CD4-positive, alpha-beta T cell treated with Interleukin-17A for 4 hours (primary cell): ENCODE measurements around the gene TRMT2A.
"Not testable (repeated sequence)": the region's sequence is repeated elsewhere in the genome, so short reads cannot be mapped to it uniquely, and the experiment has no call there.

Experiments used
- DNase-seq: peaks from one replicate; pipeline ENCODE4 v3.0.0-alpha.2; 2020; ENCODE audit warnings: mixed read lengths

The TRMT2A gene

DNA sequence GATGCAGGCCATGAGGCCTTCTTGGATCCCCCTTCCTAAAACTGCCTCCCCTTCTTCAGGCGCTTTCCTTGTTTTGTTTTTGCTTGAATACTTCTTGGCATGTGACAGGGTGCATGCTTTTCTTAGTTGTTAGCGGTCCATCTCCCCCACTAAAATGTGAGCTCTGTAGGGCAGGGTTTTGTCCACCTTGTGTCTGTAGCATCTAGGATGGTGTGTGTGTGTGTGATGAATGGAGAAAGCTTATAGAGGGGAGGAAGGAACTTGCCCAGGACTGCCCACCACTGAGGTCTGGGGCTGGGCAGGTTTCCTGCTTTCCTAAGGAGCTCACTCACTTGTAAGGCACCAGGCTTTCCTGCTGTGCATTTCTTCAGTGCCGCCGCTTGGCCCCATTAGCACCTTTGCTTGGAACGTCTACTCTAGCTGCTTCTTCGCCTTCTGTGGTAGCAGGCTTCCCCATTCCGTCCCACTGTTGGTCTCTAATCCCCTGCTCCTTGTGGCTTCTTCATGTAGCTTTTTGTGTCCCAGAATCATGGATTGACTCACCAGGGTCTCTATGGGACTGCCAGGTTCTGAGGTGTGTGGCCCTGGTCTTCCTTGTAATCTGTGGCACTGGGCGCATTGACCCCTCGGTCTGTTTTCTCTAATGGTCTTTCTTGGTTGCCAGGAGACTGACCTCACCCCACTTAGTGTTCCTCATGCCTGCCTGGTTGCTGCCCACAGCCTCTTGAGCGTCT lies 33.7 kb downstream of the TRMT2A start:
- DNase-seq: no peak

DNA sequence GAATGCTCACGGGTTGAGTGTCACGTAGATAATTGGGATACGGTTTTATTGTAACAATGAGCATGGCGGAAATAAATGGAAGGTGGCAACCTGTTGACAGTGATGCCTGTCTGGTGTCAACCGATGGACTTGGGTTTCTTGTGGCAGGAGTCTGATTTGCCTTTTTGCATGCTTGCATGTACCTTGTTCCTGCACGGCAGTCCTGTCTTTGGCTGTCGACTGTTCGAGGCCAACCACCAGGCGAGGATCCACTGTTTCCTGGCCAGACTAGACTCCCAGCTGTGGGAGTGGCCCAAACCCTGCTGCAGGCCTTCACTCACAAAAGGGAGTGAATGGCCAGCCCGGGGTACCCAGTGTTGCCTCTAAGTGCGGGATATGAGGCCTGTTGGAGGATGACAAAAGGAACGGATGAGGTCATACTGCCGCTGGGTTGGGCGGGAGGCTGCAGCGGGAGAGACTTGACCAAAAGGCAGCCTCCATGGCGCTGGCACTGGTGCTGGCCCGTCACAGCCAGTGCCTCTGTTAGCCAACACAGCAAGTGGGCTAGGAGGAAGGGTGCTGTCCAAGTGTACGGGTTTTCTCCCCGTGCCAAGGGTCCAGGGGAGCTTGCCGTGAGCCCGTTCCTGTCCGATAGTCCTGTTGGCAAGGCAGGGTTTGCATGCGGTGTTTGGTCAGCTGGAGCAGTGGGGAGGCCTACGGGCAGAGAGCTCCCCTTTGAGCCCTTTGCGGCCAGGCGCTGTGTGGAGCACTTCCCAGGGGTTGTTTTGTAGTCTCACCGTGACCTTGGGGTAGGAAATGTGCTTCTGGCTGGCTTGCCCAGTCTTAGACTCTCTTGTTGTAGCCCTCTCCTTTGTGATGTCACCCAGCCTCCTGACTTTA lies 36.0 kb downstream of the TRMT2A start:
- peak; percentile 19 for DNase-seq

DNA sequence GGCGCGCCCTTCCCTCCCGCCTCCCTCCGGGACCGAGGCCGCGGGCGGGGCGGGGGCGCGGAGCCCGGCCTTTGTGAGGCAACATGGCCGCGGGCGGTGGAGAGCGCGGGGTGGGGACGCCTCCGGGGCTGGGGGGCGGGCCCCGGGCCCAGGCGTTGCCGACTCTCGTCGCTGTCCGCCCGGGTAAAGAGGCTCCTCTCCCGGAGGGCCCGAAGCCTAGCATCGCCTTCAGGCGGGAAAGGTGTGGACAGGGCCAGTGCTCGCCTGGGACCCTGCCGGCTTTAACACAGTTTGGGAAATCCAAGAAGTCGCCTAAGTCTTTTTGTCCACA lies 36.6 kb downstream of the TRMT2A start:
- DNase-seq: peak; percentile 79

DNA sequence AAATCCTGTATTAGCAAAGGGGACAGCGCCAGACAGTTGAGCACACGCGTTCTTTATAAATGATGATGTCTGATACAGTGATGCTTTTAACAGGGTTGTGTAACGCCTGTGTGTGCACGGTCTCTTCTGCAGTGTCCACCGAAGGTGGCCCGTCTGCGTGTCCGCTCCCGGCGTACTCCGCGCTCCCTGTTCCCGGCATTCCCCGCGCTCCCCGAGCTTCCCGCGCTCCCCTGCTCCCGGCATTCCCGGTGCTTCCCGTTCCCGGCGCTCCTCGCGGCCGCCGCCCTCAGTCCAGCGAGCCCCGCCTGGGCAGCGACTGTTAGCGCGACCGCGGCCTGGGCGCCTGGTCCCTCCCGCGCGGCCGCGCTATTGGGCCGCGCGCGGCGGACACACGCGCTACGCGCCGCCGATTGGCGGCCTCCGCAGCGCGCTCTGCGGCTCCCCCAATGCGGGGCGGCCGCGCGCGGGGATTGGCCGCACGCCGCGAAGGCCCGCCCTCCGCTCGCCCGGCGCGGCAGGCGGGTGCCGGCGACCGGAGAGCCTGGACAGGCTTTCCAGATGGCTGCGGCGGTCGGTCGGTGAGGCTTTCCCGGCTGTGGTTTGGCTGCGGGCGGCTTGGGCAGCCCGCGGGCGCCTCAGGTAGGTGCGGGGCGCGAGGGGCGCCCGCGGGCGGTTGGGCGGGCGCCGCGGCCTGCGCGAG lies 37.1 kb downstream of the TRMT2A start, which contains the start of gene DGCR8:
Gene DGCR8, plus strand, starts transcription at position 497 of the 700 bp plus-strand sequence. CDS start 5,723 bp downstream, outside the sequence.
- DNase-seq: peak; percentile 77

DNA sequence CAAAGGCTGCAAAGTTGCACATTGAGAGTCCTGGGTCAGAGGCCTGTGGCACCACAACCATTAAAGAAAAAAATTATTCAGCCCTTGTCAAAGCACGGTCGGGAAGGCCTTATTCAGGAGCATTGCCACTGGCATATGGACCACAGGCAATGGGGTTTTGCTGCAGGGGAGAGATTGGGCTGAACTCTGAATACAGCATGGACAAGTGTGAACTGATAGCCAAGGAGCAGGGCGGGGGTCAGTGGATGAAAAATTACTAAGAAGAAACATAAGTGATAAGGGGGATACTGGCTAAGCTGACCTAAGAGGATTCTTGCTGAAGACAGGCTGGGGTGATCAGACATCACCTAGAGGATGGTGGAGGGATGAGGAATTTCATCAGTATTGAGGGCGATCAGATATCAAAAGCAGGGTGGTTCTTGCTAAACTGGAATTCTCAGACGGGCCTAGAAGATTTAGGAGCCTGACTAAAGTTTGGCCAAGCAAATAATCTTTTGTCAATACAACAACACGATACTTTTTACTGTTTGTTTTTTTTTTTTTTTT lies 40.3 kb downstream of the TRMT2A start:
- DNase-seq: no peak

DNA sequence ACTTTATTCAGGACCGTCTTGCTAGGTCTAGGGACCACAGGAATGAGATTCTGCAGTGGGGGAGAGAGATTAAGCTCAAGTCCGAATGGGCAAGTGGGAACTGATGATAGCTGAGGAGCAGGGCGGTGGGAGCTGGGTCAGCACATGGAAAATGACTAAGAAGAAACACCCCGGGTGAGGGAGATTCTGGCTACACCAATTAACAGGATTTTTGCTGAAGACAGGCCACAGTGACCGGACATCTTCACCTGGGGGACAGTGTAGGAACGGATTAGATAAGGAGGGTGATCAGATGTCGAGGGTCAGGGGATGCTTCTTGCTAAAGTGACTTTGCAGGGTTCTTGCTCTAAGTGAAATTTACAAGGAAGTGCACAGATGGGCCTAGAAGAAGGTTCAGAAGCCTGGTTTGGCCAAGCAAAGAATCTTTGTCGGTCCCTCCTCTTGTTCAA lies 45.5 kb downstream of the TRMT2A start:
- no peak for DNase-seq

DNA sequence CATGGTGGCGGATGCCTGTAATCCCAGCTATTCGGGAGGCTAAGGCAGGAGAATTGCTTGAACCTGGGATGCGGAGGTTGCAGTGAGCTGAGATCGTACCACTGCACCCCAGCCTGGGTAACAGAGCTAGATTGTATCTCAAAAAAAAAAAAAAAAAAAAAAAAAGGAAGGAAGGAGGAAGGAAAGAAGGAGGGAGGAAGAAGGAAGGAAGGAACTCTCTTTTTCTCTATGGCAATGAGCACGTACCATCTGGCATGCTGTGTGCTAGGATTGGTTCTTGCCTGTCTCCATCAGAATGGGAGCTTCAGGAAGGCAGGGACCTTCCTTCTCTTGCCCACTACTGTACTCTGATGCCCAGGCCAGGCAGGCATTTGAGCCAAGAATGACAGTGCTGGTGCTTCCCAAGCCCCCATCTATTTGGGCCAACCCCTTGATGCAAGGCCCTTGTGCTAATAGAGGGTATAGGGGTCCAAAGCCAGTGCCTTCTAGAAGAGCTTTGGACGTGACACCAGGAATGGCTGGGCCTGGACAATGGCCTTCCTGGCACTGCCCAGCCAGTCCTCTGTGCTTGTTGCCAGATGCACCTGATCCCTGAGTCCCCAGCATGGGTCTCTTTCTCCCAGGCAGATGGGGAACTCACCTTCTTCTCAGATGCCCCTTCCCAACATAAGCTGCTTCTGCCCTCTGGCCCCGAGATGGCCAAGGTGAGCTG lies 47.5 kb downstream of the TRMT2A start:
- no peak for DNase-seq

DNA sequence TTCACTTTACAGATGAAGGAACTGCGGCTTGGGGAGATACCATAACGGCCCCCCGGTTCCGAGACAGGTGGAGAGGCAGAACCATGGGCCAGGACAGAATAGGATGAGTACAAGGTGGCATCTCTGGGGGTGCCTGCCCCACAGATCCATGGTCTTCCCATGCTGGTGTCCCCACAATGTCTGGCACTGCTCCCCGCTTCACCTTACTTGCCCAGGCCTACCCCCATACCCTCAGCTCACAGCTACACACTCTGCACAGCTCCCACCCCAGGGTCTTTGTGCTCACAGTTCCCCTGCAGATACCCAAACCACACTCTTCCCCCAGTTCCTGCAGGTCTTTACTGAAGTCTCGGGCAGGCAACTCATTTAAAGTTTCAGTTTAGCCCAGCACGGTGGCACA lies 48.4 kb downstream of the TRMT2A start:
- no peak for DNase-seq

DNA sequence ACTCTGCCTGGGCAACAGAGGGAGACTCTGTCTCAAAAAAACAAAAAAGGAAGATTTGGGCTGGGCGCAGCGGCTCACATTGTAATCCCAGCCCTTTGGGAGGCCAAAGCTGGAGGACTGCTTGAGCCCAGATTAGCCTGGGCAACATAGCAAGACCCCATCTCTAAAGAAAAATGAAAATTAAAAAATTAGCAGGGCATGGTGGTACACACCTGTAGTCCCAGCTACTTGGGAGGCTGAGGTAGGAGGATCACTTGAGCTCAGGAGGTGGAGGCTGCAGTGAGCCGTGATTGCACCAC lies 49.7 kb downstream of the TRMT2A start:
- DNase-seq: not testable (repeated sequence)

DNA sequence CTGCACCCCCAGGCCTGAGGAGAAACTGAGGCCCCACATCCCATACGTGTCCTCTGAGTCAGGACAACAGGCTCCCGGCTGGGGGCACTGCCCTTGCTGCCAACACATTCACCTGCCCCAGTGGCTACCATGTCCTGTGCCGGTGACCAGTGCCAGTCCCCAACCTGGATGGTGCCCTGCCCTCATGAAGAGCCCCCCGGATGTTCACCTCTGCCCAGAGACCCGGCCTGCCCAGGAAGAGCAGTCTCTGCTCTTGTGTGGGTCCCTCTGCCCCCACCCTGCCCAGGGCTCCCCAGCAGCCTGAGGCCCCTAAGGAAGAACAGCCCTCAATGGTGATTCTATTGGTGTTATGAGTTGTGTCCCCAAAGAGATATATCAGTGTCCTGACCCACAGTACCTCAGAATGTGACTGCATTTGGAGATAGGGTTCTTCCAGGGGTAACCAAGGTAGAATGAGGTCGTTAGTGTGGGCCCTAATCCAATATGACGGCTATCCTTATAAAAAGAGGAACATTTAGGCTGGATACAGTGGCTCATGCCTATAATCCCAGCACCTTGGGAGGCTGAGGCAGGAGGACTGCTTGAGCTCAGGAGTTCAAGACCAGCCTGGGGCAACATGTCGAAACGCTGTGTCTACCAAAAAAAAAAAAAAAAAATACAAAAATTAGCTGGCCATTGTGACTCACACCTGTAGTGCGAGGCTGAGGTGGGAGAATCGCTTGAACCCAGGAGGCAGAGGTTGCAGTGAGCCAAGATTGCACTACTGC lies 50.2 kb downstream of the TRMT2A start:
- DNase-seq: no peak

DNA sequence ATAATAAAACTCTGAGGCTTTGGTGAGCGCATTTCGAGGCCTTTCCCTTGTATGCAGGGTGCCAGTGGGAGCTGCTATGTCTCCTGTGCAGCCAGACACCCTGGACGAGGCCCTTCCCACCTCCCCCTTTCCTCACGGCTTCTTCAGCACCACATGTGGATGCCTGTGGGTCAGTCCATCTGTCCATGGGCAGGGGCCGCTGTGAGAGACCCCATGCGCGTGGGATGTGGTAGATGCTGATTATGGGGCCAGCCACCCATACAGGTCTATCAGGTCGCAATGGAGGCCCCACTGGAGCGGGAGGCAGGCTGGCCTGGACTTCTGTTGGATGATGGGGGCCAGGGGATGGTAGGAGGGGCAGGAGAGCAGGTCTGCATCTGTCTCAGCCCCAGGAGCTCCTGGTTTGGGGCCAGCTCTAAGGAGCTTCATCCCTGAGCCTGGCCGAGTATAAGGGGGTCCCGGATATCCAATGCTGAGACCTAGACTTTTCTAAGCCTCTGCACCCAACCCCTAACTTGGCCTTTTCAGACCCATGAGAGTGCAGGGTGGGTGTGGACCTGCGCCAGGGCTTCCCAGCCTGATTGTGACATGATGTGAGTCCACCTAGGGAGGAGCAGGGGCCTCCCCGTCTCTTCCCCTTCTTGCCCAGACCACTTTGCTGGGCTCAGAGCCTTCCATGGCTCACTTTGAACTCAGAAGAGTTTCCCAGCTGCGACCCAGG lies 51.0 kb downstream of the TRMT2A start:
- DNase-seq: no peak

DNA sequence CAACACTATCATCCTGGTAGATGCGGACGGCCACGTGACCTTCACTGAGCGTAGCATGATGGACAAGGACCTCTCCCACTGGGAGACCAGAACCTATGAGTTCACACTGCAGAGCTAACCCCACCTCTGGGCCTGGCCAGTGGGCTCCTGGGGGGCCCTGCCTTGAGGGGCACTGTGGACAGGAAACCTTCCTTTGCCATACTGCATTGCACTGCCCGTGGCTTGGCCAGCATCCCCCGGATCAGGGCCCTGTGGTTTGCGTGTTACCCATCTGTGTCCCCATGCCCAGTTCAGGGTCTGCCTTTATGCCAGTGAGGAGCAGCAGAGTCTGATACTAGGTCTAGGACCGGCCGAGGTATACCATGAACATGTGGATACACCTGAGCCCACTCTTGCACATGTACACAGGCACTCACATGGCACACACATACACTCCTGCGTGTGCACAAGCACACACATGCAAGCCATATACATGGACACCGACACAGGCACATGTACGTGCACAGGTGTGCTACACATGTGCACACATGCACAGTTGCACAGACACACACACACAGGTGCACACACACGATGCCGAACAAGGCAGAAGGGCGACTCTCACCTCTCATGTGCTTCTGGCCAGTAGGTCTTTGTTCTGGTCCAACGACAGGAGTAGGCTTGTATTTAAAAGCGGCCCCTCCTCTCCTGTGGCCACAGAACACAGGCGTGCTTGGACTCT lies 52.3 kb downstream of the TRMT2A start:
- no peak for DNase-seq

DNA sequence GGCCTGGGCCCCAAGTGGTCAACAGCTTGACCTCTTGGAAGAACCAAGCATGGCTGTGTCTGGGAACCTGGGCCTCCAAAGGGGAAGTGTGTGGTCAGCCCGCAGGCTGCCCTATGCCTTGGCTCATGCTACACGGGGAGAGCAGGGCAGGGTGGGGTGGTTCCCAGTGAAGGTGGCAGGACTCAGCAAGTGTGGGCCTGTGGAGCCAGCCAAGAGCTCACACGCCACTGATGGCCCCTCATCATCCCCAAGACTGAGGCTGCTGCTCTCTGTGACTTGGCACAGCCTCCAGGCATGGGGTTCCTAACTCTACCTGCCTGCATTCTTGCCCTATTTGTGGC lies 52.9 kb downstream of the TRMT2A start:
- DNase-seq: no peak

DNA sequence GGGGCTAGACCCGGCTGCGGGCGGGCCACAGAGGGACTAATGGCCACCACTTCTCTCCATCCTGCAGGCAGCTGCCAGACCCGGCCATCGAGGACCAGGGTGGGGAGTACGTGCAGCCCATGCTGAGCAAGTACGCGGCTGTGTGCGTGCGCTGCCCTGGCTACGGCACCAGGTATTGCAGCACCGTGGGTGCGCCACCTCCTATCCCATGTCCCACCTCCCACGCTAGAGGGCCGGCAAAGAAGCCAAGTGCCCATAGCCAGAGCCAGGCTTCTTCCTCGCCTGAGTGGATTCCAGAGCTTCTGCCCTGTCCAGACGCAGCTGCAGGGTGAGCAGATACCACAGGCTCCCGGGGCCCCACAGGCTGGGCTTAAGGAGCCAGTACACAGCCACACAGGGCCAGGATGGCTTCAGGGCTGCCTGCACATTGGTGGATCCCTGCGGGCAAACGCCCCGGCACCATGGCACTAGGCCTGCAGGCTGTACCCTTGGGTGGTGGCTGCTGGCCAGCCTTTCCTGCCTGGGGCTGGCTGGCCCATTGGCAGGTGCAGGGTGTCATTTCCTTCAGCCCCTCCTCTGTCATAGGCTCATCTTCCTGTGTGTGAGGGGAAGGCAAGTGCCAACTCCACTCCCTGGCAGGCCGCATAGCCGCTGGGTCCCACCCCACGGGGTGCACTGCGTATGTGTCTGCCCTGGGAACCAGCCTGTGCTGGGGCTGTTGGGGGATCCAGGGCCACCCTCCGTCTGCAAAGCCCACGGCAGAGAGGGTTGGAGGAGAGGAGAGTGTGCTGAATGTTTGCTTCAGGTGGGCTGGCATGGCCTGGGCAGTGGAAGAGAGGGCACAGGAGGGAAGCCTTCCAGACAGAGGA lies 53.5 kb downstream of the TRMT2A start:
- DNase-seq: no peak

DNA sequence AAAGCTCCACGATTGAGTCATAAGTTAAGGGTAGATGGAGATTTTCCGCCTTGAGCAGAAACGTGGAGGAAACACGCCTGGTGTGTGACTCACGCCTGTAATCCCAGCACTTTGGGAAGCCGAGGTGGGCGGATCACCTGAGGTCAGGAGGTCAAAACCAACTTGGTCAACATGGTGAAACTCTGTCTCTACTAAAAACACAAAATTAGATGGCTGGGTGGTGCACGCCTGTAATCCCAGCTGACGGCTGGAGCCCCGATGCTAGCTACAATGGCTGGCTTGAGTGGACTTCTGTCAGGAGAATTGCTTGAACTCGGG lies 54.3 kb downstream of the TRMT2A start:
- no peak for DNase-seq

DNA sequence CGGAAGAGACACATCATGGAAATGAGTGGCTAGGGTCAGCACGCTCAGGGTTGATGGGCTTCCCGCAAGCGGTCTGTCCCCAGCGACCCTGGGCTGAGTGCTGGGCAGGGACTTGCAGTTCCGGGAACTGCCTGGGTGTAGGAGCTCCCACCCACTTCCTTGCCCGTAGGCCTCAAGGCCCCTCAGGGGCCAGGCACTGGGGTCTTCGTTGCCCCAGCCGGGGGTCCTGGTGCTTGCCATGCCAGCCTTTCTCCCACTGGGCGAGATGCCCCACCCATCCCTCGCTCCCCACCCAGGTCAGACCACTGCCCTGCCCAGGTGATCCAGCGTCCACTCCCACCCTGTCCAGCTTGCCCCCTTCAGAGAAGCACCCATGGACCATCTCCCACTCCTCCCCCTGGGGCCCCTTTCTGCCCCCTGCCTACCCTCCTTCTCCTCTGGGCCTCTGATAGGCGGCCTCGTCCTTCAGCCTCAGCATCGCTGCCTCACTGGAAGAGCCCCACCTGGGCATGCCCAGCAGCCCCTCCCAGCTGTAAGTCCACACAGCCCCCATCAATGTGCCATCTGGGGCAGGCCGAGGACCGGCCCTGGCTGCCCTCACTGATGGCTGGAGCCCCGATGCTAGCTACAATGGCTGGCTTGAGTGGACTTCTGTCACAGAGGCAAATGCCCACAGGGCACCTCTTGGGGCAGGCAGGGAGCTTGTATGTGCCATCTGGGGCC lies 54.8 kb downstream of the TRMT2A start:
- no peak for DNase-seq
